ENCODE data around the gene GLRA3.

GLRA3 gene

DNA sequence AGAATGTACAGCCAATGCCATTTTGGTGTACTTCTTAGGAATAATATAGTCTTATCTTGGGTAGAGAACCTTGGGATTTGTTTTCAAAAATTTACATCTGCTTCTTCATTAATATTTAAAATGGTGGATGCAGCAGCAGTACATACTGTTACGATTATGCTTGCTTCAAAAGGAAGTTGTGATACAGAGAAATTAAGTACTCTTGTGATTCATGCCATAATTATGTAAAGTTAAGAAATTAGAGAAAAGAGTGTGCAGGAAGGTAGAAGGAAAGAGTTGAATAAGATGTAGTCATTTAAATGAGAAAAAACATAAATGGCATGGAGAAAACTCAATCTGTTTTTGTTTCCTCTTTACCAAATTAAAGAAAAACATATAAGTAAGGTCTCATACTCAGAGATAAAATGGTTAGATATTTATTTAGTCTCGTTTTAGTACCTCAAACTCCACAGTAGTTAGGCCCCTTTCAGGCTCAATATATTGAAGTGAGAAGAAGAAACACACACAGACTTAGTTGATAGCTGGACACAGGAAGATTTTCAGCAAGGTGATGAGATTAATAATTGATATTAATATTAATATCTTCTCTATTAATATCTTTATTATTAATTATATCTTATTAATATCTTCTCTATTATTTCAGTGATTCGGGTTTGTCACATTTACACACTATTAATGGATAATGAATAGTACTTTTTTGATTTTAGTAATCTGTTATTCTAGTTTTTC, 236.6 kb downstream of the GLRA3 start:
- no peak for DNase-seq

- no peak for DNase-seq
These were observed 237.6 kb downstream of the GLRA3 start for GRCh38 chr4:174591243-174592021.

DNA sequence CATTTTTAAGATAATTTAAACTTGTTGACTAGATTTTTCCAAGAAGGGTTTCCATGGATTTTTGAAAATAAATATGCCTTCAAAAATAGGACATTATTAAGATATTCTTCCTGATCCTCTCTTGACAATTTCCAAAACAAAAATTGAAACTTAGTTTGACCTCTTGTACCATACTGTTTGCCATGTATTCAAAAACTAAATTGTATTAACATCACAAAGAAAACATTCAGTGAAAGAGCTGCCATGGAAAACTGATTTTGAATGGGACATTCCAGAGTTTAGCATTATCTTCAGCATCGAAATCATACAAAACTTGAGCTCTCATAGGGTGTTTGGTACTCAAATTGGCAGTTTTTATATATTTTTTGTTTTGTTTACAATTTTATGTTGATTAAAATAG, 238.7 kb downstream of the GLRA3 start:
- no peak for DNase-seq
